ENCODE data around the gene PLEKHB2.
"Not testable (repeated sequence)": the region's sequence is repeated elsewhere in the genome, so short reads cannot be mapped to it uniquely, and the experiment has no call there.

Gene PLEKHB2

DNA sequence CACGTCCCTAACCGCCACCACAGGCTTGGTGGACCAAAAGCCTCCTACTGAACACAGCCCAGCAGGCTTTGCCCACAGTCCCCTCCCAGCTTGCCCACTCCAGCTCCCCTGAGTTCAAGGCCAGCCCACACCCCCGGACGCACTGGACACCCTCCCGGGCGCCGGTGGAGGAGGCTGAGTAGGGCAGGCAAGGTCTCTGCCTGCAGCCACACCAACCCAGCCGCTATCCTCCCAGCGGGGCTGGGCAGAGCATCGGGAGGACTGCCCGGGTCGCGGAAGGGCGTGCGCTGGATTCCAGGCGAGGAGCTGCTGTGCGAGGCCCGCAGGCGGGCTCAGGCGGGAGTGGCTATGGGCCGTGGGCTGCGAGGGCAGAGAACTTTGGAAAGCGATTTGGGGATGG lies 49.5 kb downstream of the PLEKHB2 start:
- no peak for DNase-seq (ENCODE audit: low read depth)
- no peak overlapping the region for H3K4me3 ChIP-seq (ENCODE audit: low read length)
- TF ChIP-seq, protein P1, sequence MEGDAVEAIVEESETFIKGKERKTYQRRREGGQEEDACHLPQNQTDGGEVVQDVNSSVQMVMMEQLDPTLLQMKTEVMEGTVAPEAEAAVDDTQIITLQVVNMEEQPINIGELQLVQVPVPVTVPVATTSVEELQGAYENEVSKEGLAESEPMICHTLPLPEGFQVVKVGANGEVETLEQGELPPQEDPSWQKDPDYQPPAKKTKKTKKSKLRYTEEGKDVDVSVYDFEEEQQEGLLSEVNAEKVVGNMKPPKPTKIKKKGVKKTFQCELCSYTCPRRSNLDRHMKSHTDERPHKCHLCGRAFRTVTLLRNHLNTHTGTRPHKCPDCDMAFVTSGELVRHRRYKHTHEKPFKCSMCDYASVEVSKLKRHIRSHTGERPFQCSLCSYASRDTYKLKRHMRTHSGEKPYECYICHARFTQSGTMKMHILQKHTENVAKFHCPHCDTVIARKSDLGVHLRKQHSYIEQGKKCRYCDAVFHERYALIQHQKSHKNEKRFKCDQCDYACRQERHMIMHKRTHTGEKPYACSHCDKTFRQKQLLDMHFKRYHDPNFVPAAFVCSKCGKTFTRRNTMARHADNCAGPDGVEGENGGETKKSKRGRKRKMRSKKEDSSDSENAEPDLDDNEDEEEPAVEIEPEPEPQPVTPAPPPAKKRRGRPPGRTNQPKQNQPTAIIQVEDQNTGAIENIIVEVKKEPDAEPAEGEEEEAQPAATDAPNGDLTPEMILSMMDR (conservative IDR thresholded peaks at IDR 0.05; ENCODE audit: low read depth, low read length): no peak

DNA sequence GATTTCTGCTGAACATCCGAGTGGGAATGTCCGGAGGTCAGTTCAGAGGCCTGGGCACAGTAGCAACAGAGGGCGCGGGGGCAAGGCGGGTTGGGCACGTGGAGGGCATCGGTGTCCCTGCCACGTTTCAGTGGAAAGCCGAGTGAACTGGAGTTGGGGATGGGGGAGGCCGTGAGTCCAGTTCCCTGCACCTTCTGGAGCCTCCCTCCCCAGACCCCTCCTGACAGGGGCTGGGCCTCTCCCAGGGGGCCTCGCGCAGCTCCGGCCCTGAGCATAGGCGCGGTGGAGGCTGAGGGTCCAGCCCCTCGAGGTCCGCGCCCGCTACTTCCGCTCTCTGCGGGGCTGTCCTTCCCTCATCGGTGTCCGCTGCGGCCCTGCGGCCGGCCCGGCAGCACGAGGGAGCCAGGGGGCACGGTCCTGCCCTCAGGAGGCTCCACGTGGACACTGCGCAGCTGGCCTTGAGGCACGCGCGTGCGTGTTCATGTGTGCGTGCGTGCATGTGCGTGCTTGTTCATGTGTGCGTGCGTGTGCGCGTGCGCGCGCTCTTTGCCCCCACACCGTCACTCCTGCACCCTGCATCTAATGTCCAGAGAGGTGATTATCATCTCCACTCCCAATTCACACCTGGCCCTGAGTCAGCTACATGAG lies 50.2 kb downstream of the PLEKHB2 start:
- TF ChIP-seq, protein P1 (conservative IDR thresholded peaks at IDR 0.05; ENCODE audit: low read depth, low read length): no peak
- no peak overlapping the region for H3K4me3 ChIP-seq (ENCODE audit: low read length)
- no peak for DNase-seq (ENCODE audit: low read depth)

- H3K4me3 ChIP-seq (ENCODE audit: low read length): no peak overlapping the region
- TF ChIP-seq, protein P1 (conservative IDR thresholded peaks at IDR 0.05; ENCODE audit: low read depth, low read length): peak; percentile 26
- no peak for DNase-seq (ENCODE audit: low read depth)
Measured at GRCh38 chr2:131156452-131157149, 51.5 kb downstream of the PLEKHB2 start.

GRCh38 chr2:131165562-131165961 lies 60.4 kb downstream of the PLEKHB2 start:
- not testable (repeated sequence) for H3K4me3 ChIP-seq (ENCODE audit: low read length); DNase-seq (ENCODE audit: low read depth)

DNA sequence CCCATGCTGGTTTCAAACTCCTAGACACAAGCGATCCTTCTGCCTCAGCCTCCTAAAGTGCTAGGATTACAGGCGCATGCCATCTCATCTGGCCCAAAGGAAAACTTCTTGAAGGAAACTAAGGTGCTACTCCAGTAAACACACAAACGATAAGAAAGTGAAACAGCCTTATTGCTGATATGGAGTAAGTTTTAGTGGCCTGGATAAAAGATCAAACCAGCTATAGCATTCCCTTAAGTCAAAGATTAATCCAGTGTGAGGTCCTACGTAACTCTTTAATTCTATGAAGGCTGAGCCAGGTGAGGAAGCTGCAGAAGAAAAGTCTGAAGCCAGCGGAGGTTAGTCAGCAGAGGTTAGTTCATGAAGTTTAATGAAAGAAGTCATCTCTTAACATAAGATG lies 63.4 kb downstream of the PLEKHB2 start:
- no peak for DNase-seq (ENCODE audit: low read depth)
- no peak overlapping the region for H3K4me3 ChIP-seq (ENCODE audit: low read length)
- TF ChIP-seq, protein P1 (conservative IDR thresholded peaks at IDR 0.05; ENCODE audit: low read depth, low read length): no peak

GRCh38 chr2:131178050-131178449 lies 72.9 kb downstream of the PLEKHB2 start:
- not testable (repeated sequence) for DNase-seq (ENCODE audit: low read depth); H3K4me3 ChIP-seq (ENCODE audit: low read length)

- H3K4me3 ChIP-seq (ENCODE audit: low read length): not testable (repeated sequence)
- DNase-seq (ENCODE audit: low read depth): peak; percentile 60
Measured at GRCh38 chr2:131178721-131179418, 73.7 kb downstream of the PLEKHB2 start.

GRCh38 chr2:131181451-131181850 lies 76.3 kb downstream of the PLEKHB2 start:
- not testable (repeated sequence) for H3K4me3 ChIP-seq (ENCODE audit: low read length); DNase-seq (ENCODE audit: low read depth)

DNA sequence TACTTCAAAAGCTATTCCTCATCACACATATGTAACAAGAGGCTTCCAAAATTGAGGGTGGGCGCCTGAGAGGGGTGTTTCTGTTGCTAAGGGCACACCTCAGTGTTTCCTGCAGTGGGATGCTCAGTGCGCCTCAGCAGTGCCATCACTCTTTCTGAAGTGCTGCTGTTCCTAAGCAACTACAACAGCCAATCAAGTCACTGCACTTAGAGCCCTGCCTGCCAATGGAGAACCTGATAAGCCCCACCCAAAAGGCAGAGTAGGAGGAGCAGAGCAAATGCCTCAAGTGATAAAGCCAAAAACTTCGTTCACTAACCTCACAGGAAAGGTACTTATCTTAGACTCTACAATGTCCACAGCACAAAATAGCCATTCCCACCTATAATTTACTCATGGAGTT lies 88.3 kb downstream of the PLEKHB2 start:
- DNase-seq (ENCODE audit: low read depth); H3K4me3 ChIP-seq (ENCODE audit: low read length): not testable (repeated sequence)

- H3K4me3 ChIP-seq (ENCODE audit: low read length); DNase-seq (ENCODE audit: low read depth): not testable (repeated sequence)
Measured at GRCh38 chr2:131196186-131196585, 91.0 kb downstream of the PLEKHB2 start.

Measured in retinal pigment epithelial cell (primary cell).